Activated effector memory CD4-positive, alpha-beta T cell treated with anti-CD3 and anti-CD28 coated beads, Interleukin-2, amount 50 U/mL, for 16 hours (primary cell): Measurements from ENCODE around the gene TTC33.
"Not testable (repeated sequence)": the region's sequence is repeated elsewhere in the genome, so short reads cannot be mapped to it uniquely, and the experiment has no call there.

Source experiments
- DNase-seq: peaks from one replicate; pipeline ENCODE4 v3.0.0-alpha.2; 2020

The TTC33 gene

DNA sequence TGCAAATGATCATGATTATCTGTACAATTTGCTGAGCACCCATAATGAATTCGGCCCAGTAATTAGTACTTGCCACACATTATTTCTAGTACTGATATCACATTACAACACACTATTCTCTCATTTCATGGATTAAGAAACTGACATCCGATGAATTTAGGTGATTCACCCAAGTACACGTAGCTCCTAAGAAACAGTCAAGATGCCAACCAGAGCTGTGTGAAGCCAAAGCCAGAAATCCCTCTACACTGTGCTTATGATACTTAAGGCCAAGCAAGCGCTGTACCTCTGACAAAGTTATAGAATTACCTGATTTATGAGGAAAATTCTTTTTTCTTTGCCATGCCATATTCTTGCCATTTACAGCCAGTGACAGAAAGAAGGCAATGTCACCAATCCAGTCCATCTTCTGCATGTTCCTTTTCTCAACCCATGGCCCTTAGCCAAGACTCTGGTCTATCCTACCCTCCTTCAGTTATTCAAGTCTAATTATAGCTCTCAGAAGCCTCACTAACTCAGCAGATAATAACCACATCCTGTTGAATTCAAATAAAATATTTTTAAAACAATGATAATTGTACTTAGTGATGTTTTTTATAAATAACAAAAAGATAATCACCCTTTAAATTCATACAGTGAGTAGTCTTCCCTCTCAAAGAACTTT lies 150.3 kb downstream of the TTC33 start:
- DNase-seq = no peak

DNA sequence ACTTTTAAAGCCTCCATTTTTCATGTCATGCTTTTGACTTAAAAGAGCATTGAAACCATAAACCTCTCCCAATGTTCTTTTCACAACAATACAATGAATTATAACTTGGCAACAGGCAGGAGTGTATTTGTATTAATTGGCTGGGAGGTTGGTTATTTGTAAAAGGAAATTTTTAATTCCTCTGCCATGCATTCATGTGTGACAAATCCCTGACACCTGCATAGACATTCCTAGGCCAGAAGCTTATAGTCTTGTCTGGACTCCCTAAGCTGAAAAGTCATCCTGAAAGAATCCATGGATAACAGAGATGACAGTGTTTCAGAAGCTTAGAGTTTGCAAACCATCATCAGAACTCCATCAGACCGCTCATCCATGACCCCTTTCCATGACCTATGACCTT lies 152.4 kb downstream of the TTC33 start:
- no peak for DNase-seq

DNA sequence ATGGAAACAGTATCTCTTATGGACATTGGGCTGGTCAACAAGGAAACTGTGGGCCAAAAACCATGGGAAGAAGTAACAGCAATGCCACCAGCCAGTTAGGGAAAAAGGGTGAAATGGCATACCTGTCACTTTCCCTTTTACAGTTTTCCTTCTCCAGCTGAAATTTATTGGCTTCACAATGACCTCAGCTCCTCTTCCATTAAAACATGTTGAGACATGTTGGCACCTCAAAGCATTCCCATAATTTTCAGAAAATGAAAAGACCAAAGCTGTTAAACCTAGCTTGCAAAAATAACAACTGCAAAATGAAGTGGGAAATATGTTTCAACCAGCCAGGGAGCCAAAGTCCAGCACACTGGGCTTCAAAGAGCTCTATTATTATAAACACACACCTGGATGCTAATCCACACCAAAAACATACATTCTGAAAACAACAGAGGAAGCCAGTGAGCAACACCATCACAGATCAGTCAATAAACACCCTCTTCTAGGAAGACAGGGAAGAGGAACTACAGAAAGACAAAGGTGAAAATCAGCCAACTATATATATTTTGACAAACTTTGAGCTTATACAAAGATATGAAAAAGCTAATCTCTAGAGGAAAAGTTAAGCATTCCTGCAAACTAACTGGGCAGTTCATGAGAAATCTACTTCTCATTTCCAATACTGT lies 154.4 kb downstream of the TTC33 start:
- DNase-seq = no peak

DNA sequence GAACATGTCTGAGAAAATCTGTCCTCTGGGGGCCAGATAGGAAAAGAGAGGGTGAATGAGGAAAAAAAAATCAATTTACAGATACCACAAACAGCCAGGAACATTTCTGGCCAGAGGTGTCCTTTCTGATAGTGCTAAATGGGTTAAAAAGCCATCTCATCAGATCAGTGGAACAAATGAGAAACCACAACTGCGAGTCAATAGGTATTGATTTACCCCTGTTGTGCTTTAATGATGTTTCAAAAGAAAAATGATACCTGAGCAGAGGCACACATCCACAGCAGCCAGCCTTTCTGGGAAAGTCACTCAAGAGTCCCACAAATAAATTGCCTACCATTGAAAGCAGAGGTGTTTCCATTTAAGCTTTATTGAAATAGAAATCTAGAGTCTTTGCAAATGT lies 155.4 kb downstream of the TTC33 start:
- DNase-seq = no peak

DNA sequence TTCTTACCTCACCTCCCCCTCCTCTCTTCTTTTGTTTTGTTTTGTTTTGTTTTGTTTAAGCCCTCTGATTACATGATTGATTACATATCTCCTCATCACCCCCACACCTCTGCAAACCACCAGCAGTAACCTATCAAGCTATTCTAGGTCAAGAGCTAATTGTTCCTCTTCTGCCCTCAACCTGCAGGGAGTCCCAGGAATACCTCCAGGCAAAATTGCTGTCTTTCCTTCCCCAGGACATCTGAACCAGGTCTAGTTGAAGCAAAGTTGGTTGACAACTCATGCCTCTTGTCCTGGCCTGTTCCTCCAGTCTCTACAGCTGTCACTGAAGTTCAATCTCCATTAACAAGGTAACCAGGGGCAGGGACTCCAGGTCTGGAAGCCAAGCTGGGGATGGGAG lies 156.1 kb downstream of the TTC33 start:
- no peak for DNase-seq

DNA sequence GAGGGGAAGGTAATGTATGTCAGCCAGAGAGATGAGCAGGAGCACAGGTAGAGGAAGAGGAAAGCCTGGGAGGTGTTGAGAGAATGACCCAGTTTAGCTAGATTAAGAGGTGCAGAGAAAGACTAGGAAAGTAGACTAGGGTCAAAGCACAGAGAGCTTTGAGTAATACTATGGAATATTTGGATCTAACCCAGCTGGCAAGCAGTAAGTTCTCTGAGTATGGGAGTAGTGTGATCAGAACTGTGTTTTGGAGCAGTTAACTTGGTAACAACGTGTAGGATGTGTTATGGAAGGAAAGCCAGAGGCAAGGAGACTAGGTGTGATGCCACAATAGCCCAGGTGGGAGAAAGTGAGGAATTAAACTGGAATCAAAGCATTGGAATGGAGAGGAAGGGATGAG lies 160.9 kb downstream of the TTC33 start:
- DNase-seq = no peak

DNA sequence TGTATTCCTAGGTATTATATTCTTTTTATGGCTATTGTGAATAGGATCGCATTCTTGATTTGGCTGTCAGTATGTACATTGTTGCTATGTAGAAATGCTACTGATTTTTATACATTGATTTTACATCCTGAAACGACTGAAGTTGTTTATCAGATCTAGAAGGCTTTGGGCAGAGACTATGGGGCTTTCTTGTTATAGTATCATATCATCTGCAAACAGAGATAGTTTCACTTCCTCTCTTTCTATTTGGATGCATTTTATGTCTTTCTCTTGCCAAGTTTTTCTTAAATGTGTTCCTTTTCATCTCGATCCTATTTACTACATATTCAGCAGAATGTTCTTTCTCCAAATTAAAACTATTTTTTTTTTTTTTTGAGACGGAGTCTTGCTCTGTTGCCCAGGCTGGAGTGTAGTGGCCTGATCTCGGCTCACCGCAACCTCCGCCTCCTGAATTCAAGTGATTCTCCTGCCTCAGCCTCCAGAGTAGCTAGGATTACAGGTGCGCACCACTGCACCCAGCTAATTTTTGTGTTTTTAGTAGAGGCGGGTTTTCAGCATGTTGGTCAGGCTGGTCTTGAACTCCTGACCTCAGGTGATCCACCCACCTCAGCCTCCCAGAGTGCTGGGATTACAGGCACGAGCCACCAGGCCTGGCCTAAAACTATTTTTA lies 163.9 kb downstream of the TTC33 start:
- not testable (repeated sequence) for DNase-seq

DNA sequence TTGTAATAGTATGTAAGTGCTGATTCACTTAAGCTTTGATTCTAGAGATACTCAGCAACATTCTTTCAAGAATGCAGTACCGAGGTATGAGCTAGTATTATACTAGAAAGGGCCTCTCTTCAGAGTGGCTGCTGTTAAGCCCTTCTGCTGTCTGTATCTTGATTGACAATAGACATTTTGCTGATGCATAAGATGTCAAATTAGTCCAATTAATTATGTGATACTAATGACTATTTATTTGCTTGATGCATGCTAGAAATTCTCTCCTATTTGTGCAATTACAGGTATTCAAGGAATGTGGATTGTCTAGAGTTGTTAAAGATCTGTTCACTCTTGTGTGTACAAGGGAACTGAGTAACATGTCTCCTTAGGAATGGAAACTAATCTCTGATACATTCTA lies 168.4 kb downstream of the TTC33 start:
- DNase-seq = no peak

DNA sequence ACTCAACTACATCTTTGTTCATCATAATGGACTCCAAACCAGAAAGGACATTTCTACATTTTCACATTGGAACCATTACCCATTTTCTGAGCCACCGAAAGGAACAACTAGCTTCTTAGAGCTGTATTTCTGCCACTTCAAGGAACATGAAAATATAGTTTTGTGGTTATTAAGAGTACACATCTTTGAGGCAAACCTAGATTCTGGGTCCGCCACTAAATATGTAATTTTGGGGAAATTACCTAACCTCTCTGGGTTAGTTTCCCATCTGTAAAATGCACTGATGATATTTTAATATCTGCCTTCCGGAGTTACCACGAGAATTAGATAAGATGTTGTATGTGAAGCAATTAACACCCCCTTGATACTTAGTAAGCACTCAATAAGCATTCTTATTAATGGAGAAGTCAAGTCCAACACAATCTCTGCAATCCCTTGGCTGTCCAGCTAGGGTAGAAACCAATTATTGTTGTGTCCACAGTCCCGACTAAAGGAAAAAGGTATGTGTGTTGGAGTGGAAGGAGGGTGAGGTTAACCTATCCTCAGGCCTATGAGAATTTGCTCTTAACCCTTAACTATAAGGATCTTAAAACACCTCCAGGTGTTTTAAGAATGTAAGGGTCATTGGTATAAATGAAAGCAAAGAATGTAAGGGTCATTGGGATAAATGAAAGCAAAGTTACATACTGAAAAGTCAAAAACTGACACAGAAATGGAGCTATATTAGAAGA lies 170.1 kb downstream of the TTC33 start:
- DNase-seq = no peak

DNA sequence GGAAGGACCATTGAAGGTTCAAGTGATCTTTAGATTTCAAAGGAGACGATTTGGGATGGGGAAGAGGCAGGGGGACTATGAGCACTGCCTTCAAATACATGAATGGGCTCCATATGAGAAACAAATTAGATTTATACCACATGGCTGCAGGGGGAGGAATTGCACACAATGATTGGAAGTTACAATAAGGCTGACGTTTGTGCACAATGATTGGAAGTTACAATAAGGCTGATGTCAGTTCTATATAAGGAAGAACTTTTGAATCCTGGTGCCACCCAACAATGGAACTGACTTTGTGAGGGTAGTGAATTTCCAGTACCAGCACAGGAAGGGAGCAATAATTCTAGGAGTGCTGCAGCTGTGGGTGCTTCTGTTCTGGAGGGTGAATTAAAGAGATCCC lies 171.7 kb downstream of the TTC33 start:
- DNase-seq = no peak

DNA sequence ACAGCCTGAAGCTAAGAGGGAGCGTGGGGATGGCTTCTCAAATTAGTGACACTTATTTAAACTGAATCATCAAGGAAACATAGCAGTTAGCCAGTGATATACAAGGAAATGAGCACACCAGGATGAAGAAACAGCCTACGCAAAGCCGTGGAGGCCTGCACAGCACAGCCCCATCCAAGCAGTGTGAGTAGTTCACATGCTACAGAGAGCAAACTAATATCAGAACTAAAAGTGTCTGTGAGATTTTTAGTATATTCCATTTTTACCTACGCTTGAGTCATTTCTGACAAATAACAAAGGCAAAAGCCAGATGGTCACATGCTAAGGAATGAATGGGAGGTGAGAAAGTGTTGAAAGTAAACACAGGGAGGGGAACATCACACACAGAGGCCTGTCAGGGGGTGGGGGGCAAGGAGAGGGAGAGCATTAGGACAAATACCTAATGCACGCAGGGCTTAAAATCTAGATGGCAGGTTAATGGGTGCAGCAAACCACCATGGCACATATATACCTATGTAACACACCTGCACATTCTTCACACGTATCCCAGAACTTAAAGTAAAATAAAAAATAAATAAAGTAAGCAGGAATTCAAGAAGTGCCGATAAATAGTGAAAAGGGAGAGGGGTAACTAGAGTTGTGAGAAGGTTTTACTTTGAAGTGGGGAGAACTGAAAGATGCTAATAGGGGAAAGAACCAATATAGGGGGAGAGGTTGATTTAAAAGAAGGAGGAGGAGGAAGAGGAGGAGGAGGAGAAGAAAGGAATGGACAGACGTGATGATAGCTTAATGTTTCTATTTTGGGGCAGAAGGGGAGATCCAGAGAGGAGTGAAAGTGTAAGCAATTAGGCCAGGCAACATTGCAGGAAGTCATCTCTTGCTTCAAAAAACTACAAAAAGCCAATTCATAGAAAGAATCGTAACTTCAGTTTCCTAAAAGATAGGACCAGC lies 177.0 kb downstream of the TTC33 start:
- DNase-seq = peak; percentile 75

DNA sequence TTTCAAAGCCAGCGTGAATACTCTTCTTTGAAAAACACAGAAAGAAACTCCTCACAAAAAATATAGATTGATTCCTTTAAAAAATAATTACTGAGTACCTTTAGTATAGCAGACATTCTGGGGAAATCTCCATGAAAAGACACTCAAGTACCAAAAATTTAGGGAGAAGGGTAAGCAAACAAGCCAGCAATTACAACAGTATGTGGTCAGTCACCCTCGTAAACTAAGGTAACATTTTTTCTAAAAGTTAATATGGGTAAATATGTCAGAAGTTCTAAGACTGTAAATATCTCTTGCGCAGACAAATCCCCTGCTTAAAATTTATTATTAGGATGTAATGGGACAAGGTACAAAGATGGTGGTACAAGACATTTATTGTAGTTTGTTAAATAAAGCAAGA lies 178.0 kb downstream of the TTC33 start:
- no peak for DNase-seq

DNA sequence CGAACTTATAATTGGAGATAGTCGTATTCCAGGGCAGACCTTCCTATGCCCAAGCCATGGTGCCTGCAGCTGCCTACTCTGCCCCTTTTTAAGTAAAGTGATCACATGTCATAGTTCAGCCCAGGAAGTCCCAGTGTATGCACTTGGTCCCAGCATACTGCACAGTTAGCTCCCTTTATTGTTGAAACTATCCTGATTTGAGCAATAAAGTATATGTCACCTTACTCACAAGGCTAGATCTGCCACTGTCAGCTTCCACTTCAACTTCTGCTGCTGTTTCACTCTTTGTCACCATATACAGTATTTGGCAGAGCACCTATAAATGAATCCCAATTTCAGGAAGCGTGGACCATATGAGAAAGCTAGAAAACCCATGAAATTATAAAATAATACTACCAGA lies 179.8 kb downstream of the TTC33 start:
- DNase-seq = no peak

DNA sequence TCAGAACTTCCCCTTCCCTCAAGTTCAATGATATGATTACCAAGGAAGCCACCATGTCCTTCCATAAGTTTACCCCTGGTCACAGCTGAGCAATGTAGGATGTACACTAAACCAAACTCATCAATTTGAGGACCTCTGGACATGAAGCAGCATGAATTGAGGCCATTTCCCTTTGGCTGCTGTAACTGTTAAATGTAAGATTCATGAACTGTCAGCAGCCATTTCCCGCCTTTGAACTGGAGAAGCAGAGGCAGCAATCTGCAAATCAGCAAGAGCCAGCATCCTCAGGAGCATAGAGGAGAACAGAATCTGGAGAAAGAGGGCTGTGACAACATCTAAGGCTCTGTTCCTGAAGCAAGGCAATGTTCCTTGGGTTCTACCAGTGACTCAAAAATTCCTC lies 180.3 kb downstream of the TTC33 start:
- DNase-seq = no peak

DNA sequence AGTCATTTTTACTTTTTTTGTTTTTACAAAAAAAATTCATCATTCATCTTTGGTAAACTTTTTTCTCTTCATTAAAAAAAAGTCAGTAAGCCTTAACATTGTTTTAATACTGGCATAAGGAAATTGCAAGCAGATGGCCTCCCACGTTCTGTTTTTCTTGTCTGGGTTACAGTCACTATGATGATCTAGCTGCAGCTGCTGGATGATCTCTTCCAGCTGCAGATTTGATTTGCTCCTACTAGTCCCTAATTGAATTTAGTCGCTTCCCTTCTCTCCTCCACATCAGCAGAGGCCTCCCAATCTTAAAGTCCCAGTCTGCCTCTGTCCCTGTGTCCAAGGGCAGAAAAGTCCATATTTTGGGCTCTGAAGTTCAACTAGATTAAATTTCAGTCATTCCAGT lies 182.8 kb downstream of the TTC33 start:
- no peak for DNase-seq

DNA sequence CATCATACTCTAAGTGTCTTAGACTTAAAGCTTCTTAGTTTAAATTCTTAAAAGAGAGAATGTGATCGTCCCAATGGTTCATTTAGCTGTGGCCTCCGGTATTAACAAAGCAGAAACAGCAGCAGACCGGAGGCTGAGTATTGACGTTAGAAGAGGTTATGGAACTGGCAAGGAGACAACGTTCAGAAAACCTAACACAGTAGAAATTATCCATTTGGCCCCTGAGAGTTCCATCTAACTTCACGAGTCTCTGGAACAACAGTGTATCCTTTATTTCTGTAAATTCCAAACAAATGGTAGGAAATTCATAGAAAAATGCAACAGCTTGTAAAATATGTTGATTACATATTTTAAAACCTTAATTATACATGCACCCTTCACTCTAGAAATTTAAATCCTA lies 183.4 kb downstream of the TTC33 start:
- DNase-seq = no peak

DNA sequence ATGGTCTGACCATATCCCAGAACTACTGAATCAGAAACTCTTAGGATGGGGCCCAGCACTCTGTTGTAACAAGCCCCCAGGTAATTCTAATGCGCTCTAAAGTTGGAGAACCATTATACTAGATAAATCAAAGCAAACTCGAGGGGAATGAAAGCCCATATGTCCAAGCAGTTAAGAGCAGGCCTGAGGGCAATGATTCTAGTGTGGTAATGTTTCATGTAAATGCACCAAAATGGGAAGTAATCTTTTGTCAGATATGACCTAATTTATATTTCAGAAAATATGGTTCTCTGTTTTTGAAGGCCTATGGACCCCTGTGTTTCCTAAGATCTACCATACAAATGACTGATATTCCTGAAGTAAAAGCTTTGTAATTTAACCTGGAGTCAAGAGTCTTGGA lies 184.0 kb downstream of the TTC33 start:
- DNase-seq = no peak

DNA sequence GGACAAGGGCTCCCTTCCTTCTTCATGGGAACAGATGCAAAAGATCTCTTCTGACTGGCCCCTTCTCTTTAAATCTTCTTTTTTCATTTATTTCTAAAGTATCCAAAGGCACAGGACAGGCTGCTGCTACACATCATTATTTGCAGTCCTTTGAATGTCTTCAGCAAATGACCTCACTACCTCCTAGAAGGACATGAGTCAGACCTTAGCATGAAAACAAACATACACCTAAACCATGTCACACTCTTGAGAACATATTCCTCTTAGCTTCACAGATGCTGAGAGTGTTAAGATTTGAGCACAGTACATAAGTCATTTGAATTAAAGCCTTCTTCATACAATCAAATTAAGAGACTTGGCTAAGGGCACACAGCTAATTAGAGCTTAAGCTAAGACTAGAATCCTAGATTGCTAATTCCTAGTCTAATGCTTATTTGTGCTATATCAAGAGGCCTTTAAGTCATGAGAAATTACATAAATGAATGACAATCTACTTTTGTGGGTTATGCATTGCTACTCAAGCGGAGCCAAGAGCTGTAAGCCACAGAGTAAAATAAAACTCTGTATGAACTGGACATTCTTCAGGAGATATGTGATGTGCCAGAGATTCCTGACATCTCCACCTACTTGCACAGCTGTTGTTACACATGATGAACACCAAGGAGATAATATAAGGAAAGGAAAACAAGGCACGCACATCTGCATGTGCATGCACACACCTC lies 185.2 kb downstream of the TTC33 start:
- no peak for DNase-seq

DNA sequence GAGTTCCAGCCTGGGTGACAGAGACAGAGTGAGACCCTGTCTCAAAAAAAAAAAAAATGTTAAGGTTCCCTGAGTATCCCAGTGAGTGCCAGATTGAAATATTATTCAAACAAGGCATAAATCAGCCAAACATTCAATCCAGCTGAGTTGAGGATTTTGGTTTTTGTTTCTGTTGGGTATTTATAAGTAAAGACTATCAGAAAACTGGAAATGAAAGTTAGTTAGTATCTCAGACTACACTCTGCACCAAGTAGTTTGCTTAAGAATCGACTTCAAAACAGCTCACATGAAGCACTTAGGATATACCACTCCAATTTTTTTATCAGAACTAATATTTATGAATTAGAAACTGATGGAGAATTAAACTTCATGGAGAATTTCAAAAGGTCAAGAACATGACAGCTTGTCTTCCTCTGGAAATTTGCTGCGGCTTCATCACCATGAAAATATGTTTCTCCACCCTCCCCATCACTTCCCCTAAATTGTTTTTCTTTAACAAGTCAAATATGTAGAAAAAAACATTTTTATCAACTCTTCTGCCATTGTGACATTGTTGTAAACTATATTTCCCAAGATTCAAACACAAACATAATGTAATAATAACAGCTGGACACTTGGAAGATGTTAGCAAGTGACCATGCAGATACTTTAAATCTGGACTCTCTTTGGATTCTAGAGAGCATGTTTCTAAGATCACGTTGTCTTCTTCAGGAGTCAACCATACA lies 186.1 kb downstream of the TTC33 start:
- DNase-seq = no peak

DNA sequence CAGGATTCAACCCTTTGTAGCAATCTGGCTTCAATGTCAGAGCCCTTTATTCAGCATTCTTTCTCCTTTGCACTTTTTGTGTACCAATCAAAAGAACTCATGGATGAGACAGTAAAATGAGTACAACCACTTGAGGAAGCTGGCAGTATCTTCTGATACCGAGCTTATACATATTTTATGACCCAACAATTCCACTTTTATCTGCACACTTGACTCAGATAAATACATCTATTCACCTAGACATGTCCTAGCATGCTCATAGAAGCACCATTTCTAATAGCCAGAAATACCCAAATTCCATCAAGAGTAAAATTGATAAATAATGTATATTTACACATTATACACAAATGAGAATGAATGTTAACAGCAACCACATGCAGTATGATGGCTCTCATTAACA lies 187.2 kb downstream of the TTC33 start:
- DNase-seq = no peak

DNA sequence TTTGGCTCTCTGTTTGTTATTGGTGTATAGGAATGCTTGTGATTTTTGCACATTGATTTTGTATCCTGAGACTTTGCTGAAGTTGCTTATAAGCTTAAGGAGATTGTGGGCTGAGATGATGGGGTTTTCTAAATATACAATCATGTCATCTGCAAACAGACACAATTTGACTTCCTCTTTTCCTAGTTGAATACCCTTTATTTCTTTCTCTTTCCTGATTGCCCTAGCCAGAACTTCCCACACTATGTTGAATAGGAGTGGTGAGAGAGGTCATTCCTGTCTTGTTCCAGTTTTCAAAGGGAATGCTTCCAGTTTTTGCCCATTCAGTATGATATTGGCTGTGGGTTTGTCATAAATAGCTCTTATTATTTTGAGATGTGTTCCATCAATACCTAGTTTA lies 192.6 kb downstream of the TTC33 start:
- not testable (repeated sequence) for DNase-seq
